HG02885 (cell line): ENCODE results near the gene PIGN.
"Not testable (repeated sequence)": the region's sequence is repeated elsewhere in the genome, so short reads cannot be mapped to it uniquely, and the experiment has no call there.

ENCODE experiments used
- ATAC-seq: cut with Tn5 transposase; IDR thresholded peaks from one replicate; pipeline ENCODE4 v1.9.1; 2021; ENCODE audit warnings: mild to moderate bottlenecking; ENCODE audit not compliant: unreplicated experiment, poor library complexity

The PIGN gene

GRCh38 chr18:62182220-62182619, 4.6 kb downstream of the PIGN start:
- no peak for ATAC-seq

GRCh38 chr18:62179213-62179612, 7.6 kb downstream of the PIGN start:
- ATAC-seq: no peak

GRCh38 chr18:62177271-62177670, 9.6 kb downstream of the PIGN start:
- ATAC-seq: no peak

DNA sequence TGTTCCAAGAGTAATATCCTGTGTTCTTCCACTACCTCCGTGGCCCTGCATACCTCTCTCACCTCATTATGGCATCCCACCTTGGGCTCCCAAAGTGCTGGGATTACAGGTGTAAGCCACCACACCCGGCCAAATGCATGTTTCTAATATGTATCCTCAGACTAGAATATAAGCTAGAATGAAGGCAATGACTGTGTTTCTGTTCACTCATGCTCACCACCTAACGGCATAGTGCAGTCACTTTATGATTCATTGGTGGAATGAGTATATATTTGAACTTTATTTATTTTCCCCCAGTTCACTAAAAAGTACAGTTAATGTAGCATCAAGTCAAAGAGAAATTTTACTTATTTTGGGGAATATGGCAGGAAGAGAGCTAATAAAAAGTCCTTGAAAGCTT, 11.3 kb downstream of the PIGN start:
- ATAC-seq: no peak

DNA sequence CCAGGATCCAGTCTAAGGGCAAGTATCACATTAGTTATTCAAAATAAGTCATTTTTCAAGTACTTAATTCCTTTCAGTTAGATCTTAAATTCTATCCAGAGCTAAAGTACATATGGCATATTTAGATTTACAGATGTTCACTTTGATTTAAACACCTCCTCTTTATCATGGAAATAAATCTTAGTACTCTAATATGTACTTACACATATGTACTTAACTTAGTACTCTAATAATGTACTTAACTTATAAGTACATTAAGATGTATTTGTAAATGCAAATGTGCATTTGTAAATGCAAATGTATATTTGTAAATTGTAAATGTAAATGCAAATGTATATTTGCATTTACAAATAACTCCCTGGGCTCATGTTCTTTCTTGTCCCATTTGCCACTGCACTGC, 14.6 kb downstream of the PIGN start:
- ATAC-seq: no peak

DNA sequence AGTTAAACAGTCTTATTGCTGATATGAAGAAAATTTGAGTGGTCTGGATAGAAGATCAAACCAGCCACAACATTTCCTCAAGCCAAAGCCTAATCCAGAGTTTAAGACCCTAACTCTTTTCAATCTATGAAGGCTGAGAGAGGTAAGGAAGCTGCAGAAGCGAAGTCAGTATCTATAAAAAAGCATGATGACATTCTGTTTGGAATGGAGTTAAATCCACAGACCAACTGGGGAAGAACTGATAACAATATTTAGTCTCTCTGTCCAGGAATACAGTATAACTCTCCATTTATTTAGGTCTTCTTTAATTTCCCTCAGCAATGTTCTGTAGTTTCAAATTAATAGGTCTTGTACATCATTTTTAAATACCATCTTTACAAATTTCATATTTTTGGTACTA, 16.0 kb downstream of the PIGN start:
- ATAC-seq: no peak

DNA sequence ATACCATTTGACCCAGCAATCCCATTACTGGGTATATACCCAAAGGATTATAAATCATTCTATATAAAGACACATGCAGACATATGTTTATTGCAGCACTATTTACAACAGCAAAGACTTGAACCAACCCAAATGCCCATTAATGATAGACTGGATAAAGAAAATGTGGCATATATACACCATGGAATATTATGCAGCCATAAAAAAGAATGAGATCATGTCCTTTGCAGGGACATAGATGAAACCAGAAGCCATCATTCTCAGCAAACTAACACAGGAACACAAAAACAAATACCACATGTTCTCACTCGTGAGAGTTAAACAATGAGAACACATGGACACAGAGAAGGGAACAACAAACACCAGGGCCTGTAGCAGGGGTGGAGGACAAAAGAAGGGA, 20.3 kb downstream of the PIGN start:
- not testable (repeated sequence) for ATAC-seq

GRCh38 chr18:62165583-62165982, 21.3 kb downstream of the PIGN start:
- no peak for ATAC-seq

- no peak for ATAC-seq
These were observed 21.9 kb downstream of the PIGN start for GRCh38 chr18:62164855-62165487.

- ATAC-seq: no peak
These were observed 22.5 kb downstream of the PIGN start for GRCh38 chr18:62164310-62164709.

DNA sequence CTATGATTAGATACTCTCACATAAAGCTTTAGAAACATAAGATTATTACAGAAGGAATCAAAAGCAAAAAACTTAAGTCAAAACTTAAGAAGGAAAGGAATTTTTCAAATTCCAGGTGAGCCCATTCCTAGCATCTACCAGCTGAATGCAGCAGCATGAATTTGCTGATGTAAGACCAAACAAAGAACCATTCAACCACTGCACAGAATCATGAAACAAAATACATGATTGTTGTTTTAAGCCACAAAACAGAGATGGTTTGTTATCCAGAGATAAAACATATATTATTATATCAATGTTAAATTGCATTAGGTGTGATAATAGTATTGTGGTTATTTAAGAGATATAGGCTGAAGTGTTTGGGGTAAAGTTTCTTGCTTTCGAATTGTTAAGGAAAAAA, 29.0 kb downstream of the PIGN start:
- ATAC-seq: no peak

GRCh38 chr18:62152844-62153243, 34.0 kb downstream of the PIGN start:
- ATAC-seq: peak; percentile 60

- no peak for ATAC-seq
These were observed 35.6 kb downstream of the PIGN start for GRCh38 chr18:62151068-62151771.

- no peak for ATAC-seq
These were observed 42.5 kb downstream of the PIGN start for GRCh38 chr18:62144338-62144737.

DNA sequence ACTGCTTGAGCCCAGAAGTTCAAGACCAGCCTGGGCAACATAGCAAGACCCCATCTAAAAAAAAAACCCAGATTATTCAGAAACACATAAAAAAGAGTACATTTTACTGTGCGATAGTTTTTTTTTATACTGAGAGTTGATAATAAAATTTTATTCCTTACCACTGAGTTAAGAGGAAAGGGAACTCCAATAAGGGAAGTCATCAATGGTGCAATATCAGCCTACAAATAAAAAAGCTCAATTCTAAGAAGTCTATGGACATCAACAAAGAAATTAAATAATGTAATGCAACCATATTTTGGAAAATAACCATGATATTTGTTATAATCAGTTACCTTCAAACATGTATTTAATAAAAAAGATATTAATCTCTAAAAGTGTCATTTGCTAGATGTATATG, 46.6 kb downstream of the PIGN start:
- ATAC-seq: no peak

- ATAC-seq: no peak
These were observed 48.2 kb downstream of the PIGN start for GRCh38 chr18:62138461-62139235.

DNA sequence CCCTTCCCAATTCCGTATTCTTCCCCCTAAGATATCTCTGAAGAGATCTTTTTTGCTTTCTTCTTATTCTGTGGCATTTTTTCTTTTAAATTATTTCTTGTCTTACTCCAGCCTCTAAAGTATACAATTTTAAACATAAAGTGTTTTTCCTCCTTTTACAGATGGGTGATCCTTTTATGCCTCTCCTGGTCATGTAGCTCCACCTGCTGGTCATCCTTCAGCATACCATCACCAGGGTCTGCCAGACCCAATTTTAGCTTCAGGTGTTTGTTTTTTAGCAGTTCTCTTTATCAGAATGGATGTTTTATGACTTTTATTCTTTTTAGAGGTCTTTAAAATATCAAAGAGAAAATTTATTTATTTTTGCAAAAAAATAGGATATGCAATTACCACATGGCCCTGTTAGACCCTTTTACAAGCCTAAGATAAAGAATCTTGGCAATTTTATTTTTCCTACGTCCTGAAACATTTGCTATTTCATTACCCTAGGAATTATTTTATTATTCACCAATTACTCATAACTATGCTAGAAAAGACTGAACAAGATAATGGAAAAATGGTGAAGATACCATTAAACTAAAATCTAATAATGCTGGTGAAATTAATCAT, 55.5 kb downstream of the PIGN start:
- ATAC-seq: peak; percentile 82

- no peak for ATAC-seq
These were observed 58.7 kb downstream of the PIGN start for GRCh38 chr18:62128157-62128556.

GRCh38 chr18:62126737-62127136, 60.1 kb downstream of the PIGN start:
- ATAC-seq: no peak

GRCh38 chr18:62125702-62126101, 61.2 kb downstream of the PIGN start:
- ATAC-seq: no peak

DNA sequence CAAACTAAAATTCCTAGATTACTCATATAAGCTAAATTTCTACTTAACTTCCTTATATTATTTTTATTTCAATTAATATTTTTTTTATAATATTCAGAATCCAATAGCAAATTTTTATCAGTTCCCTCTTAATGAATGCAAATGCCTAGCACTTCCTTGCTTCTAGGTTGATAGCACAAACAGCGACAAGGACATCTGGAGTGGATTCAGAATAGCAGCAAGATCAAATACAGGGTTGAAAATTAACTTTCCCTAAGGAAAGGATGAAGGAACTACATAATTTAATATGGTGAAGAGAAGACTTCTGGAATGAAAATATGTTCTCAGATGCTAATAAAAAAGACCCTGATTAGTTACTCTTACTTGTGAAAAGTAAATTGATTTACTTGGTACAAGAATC, 64.5 kb downstream of the PIGN start:
- ATAC-seq: no peak
